K562 (cell line): ENCODE results near the gene TTN. TPM values are rescaled to one million over a fixed set of nuclear protein-coding genes. Genes with fewer than 3 reads are reported as not detected.

ENCODE experiments used
- ATAC-seq: fragments of 200-7000 bp; cut with Tn5 transposase; 3 replicates; pipeline ENCODE4 v1.9.1; 2020; ENCODE audit warnings: moderate library complexity
- BruUV-seq: library from RNA; stranded (reverse); fragments of 400-500 nt; replicated peaks from 2 replicates; lab custom pipeline; 2021; lab: Mats Ljungman, UMichigan
- CTCF ChIA-PET: fragments of 300-600 bp; formaldehyde crosslinking; extraction: SDS; loops from one replicate; lab custom pipeline; 2021; ENCODE audit warnings: low intra/inter-chr PET ratio; lab: Yijun Ruan, JAX
- POLR2A ChIA-PET: fragments of 300-600, 350-650 bp; sonication (Branson Sonifier 250); formaldehyde crosslinking; extraction: SDS; loops from one replicate; lab custom pipeline; 2021; ENCODE audit warnings: antibody characterized with exemption, inconsistent platforms; lab: Yijun Ruan, JAX
- DNase-seq, 4 experiments: peaks; one replicate each; pipeline versions ENCODE4 v3.0.0 to v3.0.0-alpha.2; 2011 to 2018; ENCODE audit warnings: low spot score in 3 of 4, mixed read lengths in 3 of 4; ENCODE audit errors: extremely low read depth in 1 of 4
- FAIRE-seq: peaks from 2 replicates; lab custom pipeline; 2011; peaks lifted over from hg19 to GRCh38; lab: Jason Lieb, UNC
- H2AFZ ChIP-seq: 2 replicates; pipeline ENCODE4 v1.6.0; 2011; ENCODE audit warnings: low read depth, low read length, control low read depth, inconsistent platforms
- H3K27ac ChIP-seq: fragments of 200-600 bp; 3 replicates; pipeline ENCODE4 v1.8.0; 2011; ENCODE audit warnings: low read depth, mild to moderate bottlenecking, control low read depth, inconsistent platforms, low read length, moderate library complexity, mixed read lengths; ENCODE audit errors: extremely low read depth
- H3K27me3 ChIP-seq, 2 experiments: fragments of 300-600 bp in 1 of 2; 2 replicates in 1 of 2; 3 replicates in 1 of 2; pipeline versions ENCODE4 v1.6.0 to v1.8.0; 2011; ENCODE audit warnings: inconsistent platforms in 2 of 2, low read length in 2 of 2, mild to moderate bottlenecking in 1 of 2, mixed read lengths in 1 of 2, moderate library complexity in 1 of 2; ENCODE audit not compliant: control insufficient read depth in 2 of 2, insufficient read depth in 2 of 2
- H3K36me3 ChIP-seq: fragments of 300-600 bp; 3 replicates; pipeline ENCODE4 v1.8.0; 2011; ENCODE audit warnings: mild to moderate bottlenecking, low read length, inconsistent platforms; ENCODE audit not compliant: control insufficient read depth, insufficient read depth
- H3K4me1 ChIP-seq, 2 experiments: fragments of 200-600 bp in 1 of 2; replicated peaks in 1 of 2; 2 replicates in 1 of 2; 3 replicates in 1 of 2; pipeline versions ENCODE4 v1.5.1 to v1.8.0; 2011; ENCODE audit warnings: inconsistent platforms in 2 of 2, low read length in 2 of 2, mild to moderate bottlenecking in 1 of 2, mixed read lengths in 1 of 2, moderate library complexity in 1 of 2; ENCODE audit not compliant: control insufficient read depth in 2 of 2, insufficient read depth in 2 of 2
- H3K4me2 ChIP-seq: 2 replicates; pipeline ENCODE4 v1.6.1; 2011; ENCODE audit warnings: low read length, control low read depth, inconsistent platforms, mixed read lengths; ENCODE audit not compliant: insufficient read depth
- H3K4me3 ChIP-seq: fragments of 200-600 bp; sonication (generic), shearing (Covaris generic); 2 replicates; pipeline ENCODE4 v1.5.1; 2016; ENCODE audit warnings: control low read depth, inconsistent platforms
- H3K79me2 ChIP-seq: fragments of 200-600 bp; 3 replicates; pipeline ENCODE4 v1.8.0; 2011; ENCODE audit warnings: low read length, inconsistent platforms; ENCODE audit not compliant: control insufficient read depth, insufficient read depth
- H3K9ac ChIP-seq, 2 experiments: 2 replicates each; pipeline versions ENCODE4 v1.6.0 to v1.6.1; 2011; ENCODE audit warnings: low read depth in 2 of 2, low read length in 2 of 2, control low read depth in 1 of 2, inconsistent platforms in 1 of 2, mild to moderate bottlenecking in 1 of 2, mixed read lengths in 1 of 2; ENCODE audit not compliant: insufficient read depth in 1 of 2
- H3K9me1 ChIP-seq: one replicate; pipeline ENCODE4 v1.6.0; 2011; ENCODE audit warnings: inconsistent platforms, mild to moderate bottlenecking, low read length, moderate library complexity; ENCODE audit not compliant: control insufficient read depth, insufficient read depth
- H3K9me3 ChIP-seq: replicated peaks from 2 replicates; pipeline ENCODE4 v1.5.1; 2011; ENCODE audit warnings: low read depth, low read length, inconsistent platforms; ENCODE audit not compliant: control insufficient read depth, insufficient read depth
- H4K20me1 ChIP-seq: replicated peaks from 2 replicates; pipeline ENCODE4 v1.6.1; 2011; ENCODE audit warnings: low read length, inconsistent platforms, mixed read lengths; ENCODE audit not compliant: control insufficient read depth, insufficient read depth
- ATF1 ChIP-seq, 2 experiments: fragments of 450-650 bp in 1 of 2; IDR thresholded peaks; 2 replicates each; pipeline ENCODE4 v1.6.1; 2016; ENCODE audit warnings: missing compliant biosample characterization in 1 of 2, missing genetic modification characterization in 1 of 2
- NONO ChIP-seq, 2 experiments: fragments of 200-400 bp in 1 of 2; fragments of 450-650 bp in 1 of 2; formaldehyde crosslinking in 1 of 2; IDR thresholded peaks; 2 replicates each; pipeline ENCODE4 v1.6.1; 2017; ENCODE audit warnings: low read depth in 2 of 2, mild to moderate bottlenecking in 2 of 2, moderate library complexity in 2 of 2, low read length in 1 of 2
- SMAD2 ChIP-seq: fragments of 150-350 bp; IDR thresholded peaks from 2 replicates; pipeline ENCODE4 v1.6.1; 2014; ENCODE audit warnings: low read depth, mild to moderate bottlenecking, low read length
- WGBS: fragments of 100-300 bp; shearing (Covaris generic); methylation state at CpG from one replicate; pipeline ENCODE4 v1.1.6; 2016; ENCODE audit warnings: low coverage, mixed read lengths; ENCODE audit not compliant: insufficient coverage; ENCODE audit errors: missing lambda C conversion rate; 5-methylcytosine and 5-hydroxymethylcytosine counted together
- in situ Hi-C: fragments of 300-500 bp; cut with MboI; formaldehyde crosslinking; loops from 4 replicates; pipeline ENCODE4 v1.15.0; 2018; ENCODE audit warnings: inconsistent platforms, mixed read lengths
- intact Hi-C: fragments of 100-400 bp; cut with micrococcal nuclease; formaldehyde crosslinking; loops from 2 replicates; pipeline ENCODE4 v1.14.2; 2022
- polyA plus RNA-seq, 8 experiments: library from polyadenylated mRNA; depleted of rRNA in 4 of 8; stranded (reverse) in 5 of 8; unstranded in 3 of 8; fragments of >200 nt; fragmentation: Nextera tagmentation in 2 of 8; fragmentation: Illumina TruSeq in 1 of 8; extraction: Ambion mirVana in 2 of 8; extraction: Trizol in 1 of 8; gene quantifications; 2 replicates each; pipeline versions ENCODE4 v1.2.1 to v1.2.3, GENCODE V29; 2011 to 2014; ENCODE audit warnings: inconsistent platforms in 1 of 8, missing spikeins in 1 of 8
- total RNA-seq, 7 experiments: library from RNA; depleted of rRNA in 6 of 7; stranded (reverse); fragments of >200 nt in 6 of 7; fragmentation: Illumina TruSeq in 2 of 7; extraction: Trizol in 2 of 7; gene quantifications; 2 replicates each; pipeline versions ENCODE4 v1.2.1 to v1.2.3, GENCODE V29; 2011 to 2021; ENCODE audit warnings: low replicate concordance in 1 of 7
- TF ChIP-seq, protein P1 (sequence below): fragments of 450-650 bp; formaldehyde crosslinking; IDR thresholded peaks from 2 replicates; pipeline ENCODE4 v1.4.0; 2020; ENCODE audit warnings: mild to moderate bottlenecking, moderate library complexity
- TF ChIP-seq, protein P2 (sequence below): sonication (generic); formaldehyde crosslinking; IDR thresholded peaks from 2 replicates; pipeline ENCODE4 v1.9.0; 2022; ENCODE audit warnings: mild to moderate bottlenecking, missing genetic modification reagents
- TF ChIP-seq, protein P3 (sequence below): fragments of 450-650 bp; IDR thresholded peaks from 2 replicates; pipeline ENCODE4 v1.6.1; 2017; ENCODE audit warnings: antibody characterized with exemption, mild to moderate bottlenecking

Gene TTN
- total and polyA plus RNA-seq, 9 of the 15 experiments (the other 6 are each of a cell fraction or from before 2014, with no cell fraction given) = under 0.01 to 0.20 (median 0.04) TPM; not detected in 1

DNA sequence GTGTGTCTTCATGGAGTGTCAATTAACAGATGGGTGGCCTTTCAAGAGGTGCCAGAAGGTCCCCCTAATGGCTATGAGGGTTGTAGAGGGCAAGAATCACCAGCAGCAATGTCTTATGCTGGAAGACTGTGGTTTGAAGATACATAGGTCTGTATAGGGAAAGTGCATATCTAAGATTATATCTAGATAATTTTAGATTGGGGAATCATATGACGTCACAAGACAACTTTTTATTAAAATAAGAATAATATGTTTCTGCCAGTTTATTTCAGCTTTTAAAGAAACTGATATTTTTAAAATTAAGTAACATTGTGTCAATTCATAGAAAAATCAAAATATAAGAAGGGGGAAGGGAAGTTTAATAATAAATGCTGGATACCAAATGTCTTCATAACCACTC, 162.3 kb downstream of the TTN start:
- in situ Hi-C loops = no loop called here
- H3K4me1 ChIP-seq = no peaks in the 10 kb centered on the region
- H2AFZ ChIP-seq = no peak overlapping the region
- no peaks in the 10 kb centered on the region for H3K79me2 ChIP-seq
- POLR2A ChIA-PET = no interaction called here
- FAIRE-seq (no peak), ATAC-seq (no peak), DNase-seq (no peak)
- no peak overlapping the region for H3K9ac ChIP-seq
- no peak overlapping the region for H3K4me2 ChIP-seq
- H3K4me3 ChIP-seq = no peak overlapping the region
- no peaks in the 10 kb centered on the region for H3K9me1 ChIP-seq
- no peaks in the 10 kb centered on the region for H3K36me3 ChIP-seq
- TF ChIP-seq, protein P1, sequence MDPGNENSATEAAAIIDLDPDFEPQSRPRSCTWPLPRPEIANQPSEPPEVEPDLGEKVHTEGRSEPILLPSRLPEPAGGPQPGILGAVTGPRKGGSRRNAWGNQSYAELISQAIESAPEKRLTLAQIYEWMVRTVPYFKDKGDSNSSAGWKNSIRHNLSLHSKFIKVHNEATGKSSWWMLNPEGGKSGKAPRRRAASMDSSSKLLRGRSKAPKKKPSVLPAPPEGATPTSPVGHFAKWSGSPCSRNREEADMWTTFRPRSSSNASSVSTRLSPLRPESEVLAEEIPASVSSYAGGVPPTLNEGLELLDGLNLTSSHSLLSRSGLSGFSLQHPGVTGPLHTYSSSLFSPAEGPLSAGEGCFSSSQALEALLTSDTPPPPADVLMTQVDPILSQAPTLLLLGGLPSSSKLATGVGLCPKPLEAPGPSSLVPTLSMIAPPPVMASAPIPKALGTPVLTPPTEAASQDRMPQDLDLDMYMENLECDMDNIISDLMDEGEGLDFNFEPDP (CRISPR knock-in tag) = no peak
- TF ChIP-seq, protein P2, sequence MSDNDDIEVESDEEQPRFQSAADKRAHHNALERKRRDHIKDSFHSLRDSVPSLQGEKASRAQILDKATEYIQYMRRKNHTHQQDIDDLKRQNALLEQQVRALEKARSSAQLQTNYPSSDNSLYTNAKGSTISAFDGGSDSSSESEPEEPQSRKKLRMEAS (CRISPR knock-in tag) = no peak
- TF ChIP-seq SMAD2 = no peak
- no peak for TF ChIP-seq NONO (IDR thresholded peaks at IDR 0.05; ENCODE audit: low read depth in 2 of 2, low read length in 1 of 2)
- TF ChIP-seq ATF1 (CRISPR knock-in tag; IDR thresholded peaks at IDR 0.05) = no peak
- peak; percentile 49; the same call in 1 of the 2 replicates for TF ChIP-seq ATF1 (tag; IDR thresholded peaks at IDR 0.05)
- TF ChIP-seq, protein P3, sequence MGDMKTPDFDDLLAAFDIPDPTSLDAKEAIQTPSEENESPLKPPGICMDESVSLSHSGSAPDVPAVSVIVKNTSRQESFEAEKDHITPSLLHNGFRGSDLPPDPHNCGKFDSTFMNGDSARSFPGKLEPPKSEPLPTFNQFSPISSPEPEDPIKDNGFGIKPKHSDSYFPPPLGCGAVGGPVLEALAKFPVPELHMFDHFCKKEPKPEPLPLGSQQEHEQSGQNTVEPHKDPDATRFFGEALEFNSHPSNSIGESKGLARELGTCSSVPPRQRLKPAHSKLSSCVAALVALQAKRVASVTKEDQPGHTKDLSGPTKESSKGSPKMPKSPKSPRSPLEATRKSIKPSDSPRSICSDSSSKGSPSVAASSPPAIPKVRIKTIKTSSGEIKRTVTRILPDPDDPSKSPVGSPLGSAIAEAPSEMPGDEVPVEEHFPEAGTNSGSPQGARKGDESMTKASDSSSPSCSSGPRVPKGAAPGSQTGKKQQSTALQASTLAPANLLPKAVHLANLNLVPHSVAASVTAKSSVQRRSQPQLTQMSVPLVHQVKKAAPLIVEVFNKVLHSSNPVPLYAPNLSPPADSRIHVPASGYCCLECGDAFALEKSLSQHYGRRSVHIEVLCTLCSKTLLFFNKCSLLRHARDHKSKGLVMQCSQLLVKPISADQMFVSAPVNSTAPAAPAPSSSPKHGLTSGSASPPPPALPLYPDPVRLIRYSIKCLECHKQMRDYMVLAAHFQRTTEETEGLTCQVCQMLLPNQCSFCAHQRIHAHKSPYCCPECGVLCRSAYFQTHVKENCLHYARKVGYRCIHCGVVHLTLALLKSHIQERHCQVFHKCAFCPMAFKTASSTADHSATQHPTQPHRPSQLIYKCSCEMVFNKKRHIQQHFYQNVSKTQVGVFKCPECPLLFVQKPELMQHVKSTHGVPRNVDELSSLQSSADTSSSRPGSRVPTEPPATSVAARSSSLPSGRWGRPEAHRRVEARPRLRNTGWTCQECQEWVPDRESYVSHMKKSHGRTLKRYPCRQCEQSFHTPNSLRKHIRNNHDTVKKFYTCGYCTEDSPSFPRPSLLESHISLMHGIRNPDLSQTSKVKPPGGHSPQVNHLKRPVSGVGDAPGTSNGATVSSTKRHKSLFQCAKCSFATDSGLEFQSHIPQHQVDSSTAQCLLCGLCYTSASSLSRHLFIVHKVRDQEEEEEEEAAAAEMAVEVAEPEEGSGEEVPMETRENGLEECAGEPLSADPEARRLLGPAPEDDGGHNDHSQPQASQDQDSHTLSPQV = no peak
- intact Hi-C loops = no loop called here
- BruUV-seq = no TSS peak
- H3K9me3 ChIP-seq = no peaks in the 10 kb centered on the region
- no peak overlapping the region for H3K27ac ChIP-seq
- H3K27me3 ChIP-seq = no peaks in the 10 kb centered on the region
- WGBS = 0% methylated on average over 1 of the region's 1 CpG
- CTCF ChIA-PET = no interaction called here
- H4K20me1 ChIP-seq = no peaks in the 10 kb centered on the region
